Left cardiac atrium (tissue), 4 donors: ENCODE measurements around the gene CYP21A2. TPM values are rescaled to one million over a fixed set of nuclear protein-coding genes. Genes with fewer than 3 reads are reported as not detected.
"Not testable (repeated sequence)": the region's sequence is repeated elsewhere in the genome, so short reads cannot be mapped to it uniquely, and the experiment has no call there.

Source experiments
- ATAC-seq, 2 donors: fragments of 200-7000 bp; cut with Tn5 transposase; one replicate each; pipeline ENCODE4 v1.9.1; 2020; ENCODE audit warnings: mild to moderate bottlenecking in 2 of 2, moderate library complexity in 2 of 2
- DNase-seq: peaks from one replicate; pipeline ENCODE4 v3.0.0-alpha.2; 2020
- intact Hi-C, 2 donors: fragments of 100-400 bp; cut with DNase I; formaldehyde crosslinking; loops; one replicate each; pipeline versions ENCODE4 v1.14.1 to v1.15.1; 2022 to 2023
- total RNA-seq, 2 donors: library from RNA; stranded (reverse); fragmentation: NEBNext Ultra II Directional; extraction: Animal tissue kit (Norgen Biotek cat#: 25700); gene quantifications; one replicate each; pipeline ENCODE4 v1.2.1, GENCODE V29; 2021
- donor health status: DM: no; HTN: yes; CAD: no.
- donor health status: DM: no; HTN: yes; CAD: no; lungs with severe emphysema.
- donor health status: DM: yes; HTN: yes; CAD: no.
- donor health status: Dilated cardiomyopathy.

The CYP21A2 gene
- total RNA-seq, 2 donors from 2014 or later, result 2.0 to 10.3 TPM

GRCh38 chr6:32047539-32047854 lies 9.3 kb downstream of the CYP21A2 start:
- ATAC-seq, result no peak
- no peak for DNase-seq
- intact Hi-C loops, result no loop called here

- intact Hi-C loops, result no loop called here
- DNase-seq (peak; percentile 78), ATAC-seq (peak; percentile 60 to 67)
Observed at GRCh38 chr6:32047855-32048766, 9.9 kb downstream of the CYP21A2 start.

DNA sequence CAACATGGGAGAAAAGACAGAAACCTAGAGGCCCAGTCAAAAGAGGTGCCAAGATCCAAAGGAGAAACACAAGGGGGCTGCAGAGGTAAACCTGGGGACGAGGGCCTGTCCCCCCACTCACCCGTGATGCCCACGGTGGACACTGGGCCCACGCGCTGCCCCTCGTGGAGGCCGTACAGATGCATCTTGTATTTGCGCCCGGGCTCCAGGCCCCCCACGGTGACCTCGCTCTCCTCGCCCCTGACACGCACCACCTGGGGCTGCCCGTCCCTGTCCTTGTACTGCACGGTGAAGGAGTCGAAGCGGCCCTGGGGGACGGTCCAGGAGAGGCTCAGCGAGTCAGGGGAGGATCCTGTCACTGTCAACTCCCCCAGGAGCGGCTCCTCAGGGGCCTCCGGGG lies 10.9 kb downstream of the CYP21A2 start:
- intact Hi-C loops, ATAC-seq, DNase-seq: not testable (repeated sequence)

DNA sequence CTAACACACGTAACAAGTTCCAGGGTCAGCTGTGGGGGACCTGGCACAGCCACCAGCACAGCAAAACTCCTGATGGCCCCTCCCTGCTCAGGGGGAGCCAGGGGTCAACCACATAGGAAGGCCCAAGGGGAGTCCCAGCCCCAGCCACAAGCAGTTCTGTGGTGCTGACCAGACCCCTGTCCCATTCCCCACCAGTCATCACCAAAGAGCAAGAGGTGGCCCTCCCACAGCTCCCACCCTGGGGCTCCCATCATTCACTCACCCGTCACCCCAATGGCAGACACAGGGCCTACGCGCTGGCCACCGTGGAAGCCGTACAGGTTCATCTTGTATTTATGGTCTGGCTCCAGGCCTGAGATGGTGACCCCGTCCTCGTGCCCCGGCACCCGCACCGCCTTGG lies 11.5 kb downstream of the CYP21A2 start:
- ATAC-seq, DNase-seq, intact Hi-C loops: not testable (repeated sequence)

DNA sequence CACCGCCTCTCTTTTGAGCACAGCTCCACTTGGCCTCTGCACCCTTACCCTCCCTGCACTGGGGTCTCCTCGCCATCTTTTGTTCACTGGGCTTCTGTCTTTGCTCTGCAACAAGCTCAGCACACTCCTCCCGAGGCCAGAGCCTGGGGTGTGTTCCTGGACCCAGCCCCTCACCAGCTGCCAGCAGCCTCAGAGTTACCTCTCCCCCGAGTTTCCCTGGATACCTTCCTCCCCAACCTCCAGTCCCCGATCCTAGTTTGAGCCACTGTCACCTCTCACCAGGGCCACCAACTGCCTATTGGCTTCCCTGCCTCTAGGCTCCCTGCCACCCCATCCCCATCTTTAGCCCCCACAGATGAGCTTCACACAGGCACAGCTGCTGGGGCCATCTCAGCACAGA lies 12.3 kb downstream of the CYP21A2 start:
- no peak for DNase-seq
- no peak for ATAC-seq
- intact Hi-C loops, result no loop called here

DNA sequence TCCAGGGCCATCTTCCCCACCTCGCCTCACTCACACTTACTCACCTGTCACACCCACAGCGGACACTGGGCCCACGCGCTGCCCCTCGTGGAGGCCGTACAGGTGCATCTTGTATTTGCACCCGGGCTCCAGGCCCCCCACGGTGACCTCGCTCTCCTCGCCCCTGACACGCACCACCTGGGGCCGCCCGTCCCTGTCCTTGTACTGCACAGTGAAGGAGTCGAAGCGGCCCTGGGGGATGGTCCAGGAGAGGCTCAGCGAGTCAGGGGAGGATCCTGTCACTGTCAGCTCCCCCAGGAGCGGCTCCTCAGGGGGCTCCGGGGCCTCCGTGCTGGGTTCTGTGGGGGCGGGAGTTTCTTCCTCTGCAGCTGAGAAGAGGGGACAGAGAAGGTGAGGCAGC lies 14.4 kb downstream of the CYP21A2 start:
- intact Hi-C loops, DNase-seq, ATAC-seq: not testable (repeated sequence)

GRCh38 chr6:32053314-32053713 lies 15.1 kb downstream of the CYP21A2 start:
- ATAC-seq, DNase-seq, intact Hi-C loops: not testable (repeated sequence)

- DNase-seq, ATAC-seq, intact Hi-C loops: not testable (repeated sequence)
Observed at GRCh38 chr6:32055756-32056155, 17.5 kb downstream of the CYP21A2 start.

GRCh38 chr6:32056254-32056653 lies 18.0 kb downstream of the CYP21A2 start:
- DNase-seq (no peak), ATAC-seq (no peak)
- intact Hi-C loops, result no loop called here

DNA sequence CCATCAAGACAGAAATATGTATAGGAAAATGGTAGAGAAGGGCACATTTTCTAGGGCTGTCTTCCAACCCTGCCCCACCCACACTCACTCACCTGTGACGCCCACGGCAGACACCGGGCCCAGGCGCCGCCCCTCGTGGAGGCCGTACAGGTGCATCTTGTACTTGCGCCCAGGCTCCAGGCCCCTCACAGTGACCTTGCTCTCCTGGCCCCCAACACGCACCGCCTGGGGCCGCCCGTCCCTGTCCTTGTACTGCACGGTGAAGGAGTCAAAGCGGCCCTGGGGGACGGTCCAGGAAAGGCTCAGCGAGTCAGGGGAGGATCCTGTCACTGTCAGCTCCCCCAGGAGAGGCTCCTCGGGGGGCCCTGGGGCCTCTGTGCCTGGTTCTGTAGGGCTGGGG lies 19.8 kb downstream of the CYP21A2 start:
- DNase-seq, result no peak
- no peak for ATAC-seq
- intact Hi-C loops, result no loop called here

- DNase-seq (no peak), ATAC-seq (peak; percentile 56 to 63)
- intact Hi-C loops, result no loop called here
Observed at GRCh38 chr6:32058511-32058963, 20.3 kb downstream of the CYP21A2 start.

- ATAC-seq (no peak), DNase-seq (no peak)
- intact Hi-C loops, result no loop called here
Observed at GRCh38 chr6:32060966-32061655, 22.9 kb downstream of the CYP21A2 start.

GRCh38 chr6:32064706-32065105 lies 26.5 kb downstream of the CYP21A2 start:
- DNase-seq, result no peak
- intact Hi-C loops, result no loop called here
- ATAC-seq, result no peak

DNA sequence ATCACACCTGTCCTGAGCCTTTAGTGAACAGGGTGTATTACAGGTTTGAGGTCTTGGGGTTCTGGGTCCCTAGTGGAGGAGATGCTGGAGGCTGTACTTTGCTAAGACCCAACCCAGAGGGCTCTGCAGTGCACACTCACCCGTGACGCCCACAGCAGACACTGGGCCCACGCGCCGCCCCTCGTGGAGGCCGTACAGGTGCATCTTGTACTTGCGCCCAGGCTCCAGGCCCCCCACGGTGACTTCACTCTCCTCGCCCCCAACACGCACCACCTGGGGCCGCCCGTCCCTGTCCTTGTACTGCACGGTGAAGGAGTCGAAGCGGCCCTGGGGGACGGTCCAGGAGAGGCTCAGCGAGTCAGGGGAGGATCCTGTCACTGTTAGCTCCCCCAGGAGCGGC lies 29.3 kb downstream of the CYP21A2 start:
- DNase-seq, intact Hi-C loops, ATAC-seq: not testable (repeated sequence)

- ATAC-seq, intact Hi-C loops, DNase-seq: not testable (repeated sequence)
Observed at GRCh38 chr6:32068315-32068714, 30.1 kb downstream of the CYP21A2 start.

GRCh38 chr6:32068867-32069266 lies 30.7 kb downstream of the CYP21A2 start:
- ATAC-seq, result no peak
- no peak for DNase-seq
- intact Hi-C loops, result no loop called here

DNA sequence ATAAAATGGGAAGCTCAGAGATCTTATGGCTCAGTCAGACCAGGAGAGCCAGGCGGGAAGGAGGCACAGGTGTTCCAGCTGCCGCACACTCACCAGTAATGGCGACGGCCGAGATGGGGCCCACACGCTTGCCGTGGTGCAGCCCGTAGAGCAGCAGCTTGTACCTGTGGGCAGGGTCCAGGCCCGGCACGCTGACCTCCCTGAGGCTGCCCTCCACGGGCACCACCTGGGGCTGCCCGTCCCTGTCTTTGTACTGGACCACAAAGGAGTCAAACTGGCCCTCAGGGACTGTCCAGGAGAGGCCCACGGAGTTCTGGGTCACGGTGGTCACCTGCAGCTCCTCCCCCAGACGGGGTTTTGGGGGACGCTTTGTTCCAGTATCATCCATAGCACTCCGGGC lies 31.2 kb downstream of the CYP21A2 start:
- no peak for ATAC-seq
- no peak for DNase-seq
- intact Hi-C loops, result no loop called here

GRCh38 chr6:32069878-32070515 lies 31.8 kb downstream of the CYP21A2 start:
- no peak for ATAC-seq
- intact Hi-C loops, result no loop called here

GRCh38 chr6:32070814-32071543 lies 32.8 kb downstream of the CYP21A2 start:
- intact Hi-C loops, result no loop called here
- peak; percentile 64 to 83 for ATAC-seq
- peak; percentile 72 for DNase-seq

More at GRCh38 chr6:32069878-32070515, 31.8 kb downstream of the CYP21A2 start:
- DNase-seq, result no peak
